Stimulated activated CD8-positive, alpha-beta memory T cell treated with anti-CD3 and anti-CD28 coated beads, Interleukin-2, amount 100 ng/mL, for 48 hours (primary cell): ENCODE results near the gene USP6NL.

Experiments used
- DNase-seq, 2 donors: peaks; one replicate each; pipeline ENCODE4 v3.0.0-alpha.2; 2020; ENCODE audit warnings: low read depth in 2 of 2

USP6NL gene

DNA sequence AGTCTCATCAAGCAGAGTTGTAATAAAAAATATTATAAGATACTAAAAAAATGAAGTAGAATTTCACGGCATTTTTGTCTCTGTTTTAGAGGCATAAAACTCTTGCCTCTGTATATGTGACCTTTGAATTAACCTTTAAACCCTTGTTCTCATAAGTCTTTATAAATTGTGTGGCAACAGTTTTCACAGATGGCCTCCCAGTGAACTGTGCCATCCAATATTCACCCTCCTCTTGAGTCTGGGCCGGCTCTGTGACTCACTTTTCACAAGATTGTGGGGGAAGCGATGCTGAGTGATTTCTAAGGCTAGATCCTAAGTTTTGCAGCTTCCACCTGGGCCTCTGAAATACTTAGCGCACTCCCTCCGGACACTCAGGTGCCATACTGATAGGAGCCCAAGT, 4.6 kb upstream of the USP6NL start:
- DNase-seq: no peak

GRCh38 chr10:11615396-11615795, 3.9 kb upstream of the USP6NL start:
- DNase-seq: no peak

GRCh38 chr10:11612021-11613001, 861 bp upstream of the USP6NL start:
- DNase-seq: no peak

DNA sequence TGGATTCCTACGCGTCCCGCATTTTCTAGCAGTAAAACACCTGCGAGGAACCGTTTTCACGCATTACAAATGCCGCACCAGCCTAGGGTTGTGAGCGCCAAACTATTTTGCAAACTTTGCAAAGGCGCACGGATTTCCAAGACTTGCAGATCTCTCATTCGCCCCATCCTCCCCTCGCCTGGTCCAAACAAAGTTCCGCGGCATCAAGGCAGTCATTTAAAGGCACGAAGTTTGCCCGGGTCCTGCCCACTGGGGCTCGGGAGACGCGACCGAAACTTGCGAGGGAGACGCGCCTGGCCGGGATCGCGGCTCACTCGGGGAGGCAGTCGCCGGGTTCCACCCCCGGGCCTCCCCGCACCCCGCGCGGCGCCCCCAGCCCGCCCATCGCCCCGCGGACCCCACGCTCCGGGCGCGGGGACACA, 613 bp downstream of the USP6NL start:
- no peak for DNase-seq

DNA sequence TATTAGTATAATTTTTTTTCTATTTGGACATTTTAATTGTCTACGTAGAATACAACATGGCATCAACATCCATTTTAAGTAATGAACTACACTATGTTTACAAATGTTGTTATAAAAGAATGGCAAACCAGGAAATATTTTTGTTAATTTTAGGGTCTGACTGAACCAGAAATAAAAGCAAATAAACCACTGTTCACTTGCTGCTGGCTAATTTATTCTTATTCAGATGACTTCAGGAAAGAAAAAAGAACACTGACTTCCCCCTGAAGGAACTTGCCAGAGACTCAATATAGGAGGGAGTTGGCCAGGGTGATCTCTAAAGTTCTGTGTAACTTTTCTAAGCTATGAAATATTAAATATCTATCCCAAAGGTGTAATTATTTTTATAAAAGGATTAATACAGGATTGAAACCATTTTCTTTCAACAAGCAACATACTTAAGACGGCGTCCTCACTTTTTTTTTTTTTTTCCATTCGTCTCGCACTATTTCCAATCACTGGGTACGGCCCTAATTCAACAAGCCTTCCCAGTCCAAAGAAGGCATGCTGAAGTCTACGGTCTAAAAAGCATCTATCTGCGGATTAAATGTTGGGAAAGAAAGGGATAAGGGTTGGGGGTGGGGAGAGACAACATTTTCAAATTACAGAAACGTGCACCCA, 1.2 kb downstream of the USP6NL start:
- DNase-seq: no peak

DNA sequence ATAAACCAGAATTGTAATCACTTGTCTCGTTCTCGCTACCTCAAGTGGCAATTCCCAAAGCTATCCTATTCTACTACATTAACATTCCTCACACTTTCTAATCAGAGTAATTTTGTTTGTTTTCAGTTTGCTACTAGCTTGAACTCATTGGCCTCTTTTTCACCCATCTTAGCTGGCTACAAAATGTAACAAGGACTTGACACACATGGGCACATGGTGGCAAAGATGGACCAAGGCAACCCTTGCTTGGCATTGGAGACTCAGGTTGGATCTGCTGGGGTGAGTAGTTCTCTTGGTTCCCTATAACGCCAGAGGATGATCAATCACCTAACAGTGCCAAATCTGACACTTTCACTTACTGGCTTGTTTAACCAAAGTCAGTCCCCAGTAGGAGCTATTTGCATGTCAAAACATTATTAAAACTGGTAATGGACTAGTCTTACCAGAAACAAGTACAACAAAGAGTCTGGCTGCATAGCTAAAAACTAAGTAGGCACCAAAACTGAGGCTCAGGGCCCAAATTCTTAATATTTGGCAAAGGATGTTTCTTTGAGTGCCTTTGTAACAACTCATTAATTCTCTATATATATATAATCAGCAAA, 1.9 kb downstream of the USP6NL start:
- DNase-seq: no peak

DNA sequence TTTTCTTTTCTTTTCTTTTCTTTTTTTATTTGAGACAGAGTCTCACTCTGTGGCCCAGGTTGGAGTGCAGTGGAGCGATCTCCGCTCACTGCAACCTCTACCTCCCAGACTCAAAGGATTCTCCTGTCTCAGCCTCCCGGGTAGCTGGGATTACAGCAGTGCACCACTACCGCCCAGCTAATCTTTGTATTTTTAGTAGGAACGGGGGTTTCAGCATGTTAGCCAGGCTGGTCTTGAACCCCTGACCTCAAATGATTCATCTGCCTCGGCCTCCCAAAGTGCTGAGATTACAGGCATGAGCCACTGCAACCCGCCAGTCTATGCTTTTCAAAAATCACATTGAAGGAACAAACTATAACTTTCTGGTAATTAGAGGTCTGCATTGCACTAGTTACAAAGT, 2.4 kb downstream of the USP6NL start:
- no peak for DNase-seq

DNA sequence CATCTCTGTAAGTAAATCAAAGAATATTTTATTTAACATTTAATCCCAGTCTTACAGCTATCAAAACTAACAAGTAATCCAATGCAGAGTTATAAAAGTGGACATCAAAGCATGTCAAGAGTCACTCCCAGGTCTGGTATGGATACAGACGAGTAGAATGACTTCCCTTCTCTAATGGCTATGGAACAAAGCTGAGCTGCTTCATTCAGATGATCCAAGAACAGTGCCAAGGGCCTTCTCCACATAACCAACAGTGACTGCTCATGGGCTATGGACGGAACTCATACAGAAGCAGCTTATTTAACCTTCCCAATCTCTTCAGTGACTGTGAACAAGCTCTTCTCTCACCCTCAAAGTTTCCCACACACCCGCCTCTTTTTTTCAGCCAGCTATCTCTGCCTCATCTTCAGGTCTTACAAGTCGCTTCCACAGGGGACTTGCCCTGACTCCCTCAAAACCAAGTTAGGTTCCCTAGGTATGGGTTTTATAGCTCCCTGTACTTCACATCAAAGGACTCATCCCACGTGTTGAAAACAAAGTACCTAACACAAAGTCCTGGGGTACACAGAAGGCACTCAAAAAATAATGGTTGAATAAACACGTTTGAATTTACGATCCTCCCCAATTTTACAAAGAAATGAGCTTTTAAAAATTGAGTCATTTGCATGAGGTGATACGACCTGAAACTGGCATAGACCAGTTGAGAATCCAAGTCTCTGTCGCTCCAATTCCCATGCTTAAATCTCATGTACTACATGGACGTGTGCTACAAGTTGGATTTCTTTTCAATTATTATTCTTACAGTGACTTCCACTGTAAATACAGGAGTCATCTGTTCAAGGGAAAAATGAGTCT, 3.1 kb downstream of the USP6NL start:
- no peak for DNase-seq

DNA sequence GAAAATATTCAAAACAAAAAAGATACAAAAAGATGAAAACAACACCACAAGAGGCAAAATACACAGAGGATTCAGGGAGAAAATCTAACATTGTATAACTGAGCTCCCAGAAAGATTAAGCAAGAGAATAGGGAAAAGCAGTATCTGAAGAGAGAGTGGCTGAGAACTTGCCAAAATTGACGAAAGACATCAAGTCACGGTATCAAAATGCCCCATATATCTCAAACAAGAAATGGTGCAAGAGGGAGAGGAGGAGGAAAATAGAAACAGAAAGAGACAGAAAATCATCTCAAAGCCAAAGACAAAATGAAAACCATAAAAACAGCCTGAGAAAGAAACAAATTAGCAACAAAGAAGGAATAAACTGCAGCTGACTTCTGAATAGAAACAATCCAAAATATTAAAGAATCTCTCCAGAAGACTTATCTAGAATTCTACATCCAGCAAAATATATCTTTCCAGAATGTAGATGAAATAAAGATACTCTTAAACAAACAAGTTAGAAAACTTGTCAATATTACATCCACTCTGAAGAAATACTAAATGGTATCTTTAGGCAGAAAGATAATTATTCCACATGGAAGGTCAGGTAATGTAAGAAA, 5.5 kb downstream of the USP6NL start:
- no peak for DNase-seq

DNA sequence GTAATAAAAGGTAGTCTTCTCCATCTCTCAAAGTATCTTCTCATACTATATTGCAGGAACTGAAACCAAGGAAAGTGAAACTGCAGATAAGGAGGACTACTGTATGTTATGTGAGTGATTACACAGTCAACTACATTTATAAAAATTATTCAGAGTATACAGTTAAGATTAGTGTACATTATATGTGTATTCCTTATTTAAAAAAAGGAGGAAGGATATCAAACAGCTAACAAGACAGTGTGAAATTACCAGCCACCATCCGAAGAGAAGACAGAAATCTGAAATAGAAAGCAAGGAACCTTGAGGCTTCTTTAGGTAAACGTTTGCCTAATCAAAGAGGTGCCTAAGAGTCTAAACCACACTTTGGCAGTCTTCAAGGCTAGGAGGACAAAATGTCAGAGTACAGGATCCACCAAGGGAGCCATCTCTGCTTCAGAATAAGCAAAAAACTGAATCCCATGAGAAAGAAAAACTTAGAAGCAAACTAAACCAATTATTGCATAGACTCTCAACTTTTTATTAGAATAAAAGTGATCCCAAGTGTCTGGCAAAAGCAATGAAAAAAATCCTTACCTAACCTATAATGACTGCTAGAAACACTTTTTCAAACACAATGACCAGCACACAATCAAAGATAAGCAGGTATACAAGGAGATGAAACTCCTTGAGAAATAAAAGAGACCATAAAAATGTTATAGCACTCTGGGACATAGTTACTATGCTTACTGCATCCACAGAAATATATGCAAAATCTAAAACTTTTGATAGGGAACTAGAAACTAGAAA, 6.4 kb downstream of the USP6NL start:
- DNase-seq: no peak

DNA sequence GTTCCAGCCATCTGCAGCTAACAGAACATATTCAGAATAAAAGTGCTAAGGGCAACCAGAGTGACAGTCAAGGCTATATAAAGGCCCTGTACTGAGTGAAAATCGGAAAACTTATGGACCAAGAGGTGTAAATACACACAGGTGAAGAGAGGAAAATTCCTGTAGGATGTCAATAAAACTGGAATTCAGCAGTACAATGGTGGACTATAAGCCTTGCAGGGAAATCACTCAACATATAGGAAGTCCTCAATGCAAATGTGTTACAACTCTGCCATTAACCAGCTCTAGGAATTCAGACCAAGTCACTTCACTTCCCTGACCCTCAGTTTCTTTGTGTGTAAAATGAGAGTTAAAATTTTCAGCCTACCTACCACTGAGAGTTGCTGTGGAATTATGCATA, 7.7 kb downstream of the USP6NL start:
- no peak for DNase-seq

DNA sequence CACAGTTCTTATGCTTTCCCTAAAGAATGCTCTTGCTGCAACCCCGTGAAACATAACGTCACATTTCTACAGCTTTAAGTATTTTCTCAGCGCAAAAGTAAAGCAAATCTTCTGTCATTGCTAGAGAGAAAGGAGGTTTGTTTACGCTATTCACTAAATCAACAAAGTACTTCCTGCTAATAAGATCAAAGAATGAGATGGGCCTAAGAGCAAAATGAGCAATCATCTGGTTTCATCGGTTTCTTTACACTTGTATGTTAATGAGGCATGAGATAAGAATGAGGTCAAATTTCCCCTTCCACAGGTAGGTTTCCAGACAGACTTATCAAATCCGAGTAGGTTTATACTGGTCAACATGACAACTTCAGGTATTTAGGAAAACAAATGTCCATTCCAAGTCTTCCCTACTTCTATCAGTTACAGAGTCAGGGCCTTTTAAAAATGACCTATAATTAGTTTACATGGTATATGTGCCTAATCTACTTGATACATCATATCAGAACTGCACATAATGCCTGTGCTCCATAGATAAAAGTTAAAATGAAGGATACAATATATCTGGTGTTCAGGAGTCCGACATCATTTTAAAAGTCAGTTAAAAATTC, 8.4 kb downstream of the USP6NL start:
- no peak for DNase-seq

- no peak for DNase-seq
Measured at GRCh38 chr10:11602358-11602757, 9.1 kb downstream of the USP6NL start.

DNA sequence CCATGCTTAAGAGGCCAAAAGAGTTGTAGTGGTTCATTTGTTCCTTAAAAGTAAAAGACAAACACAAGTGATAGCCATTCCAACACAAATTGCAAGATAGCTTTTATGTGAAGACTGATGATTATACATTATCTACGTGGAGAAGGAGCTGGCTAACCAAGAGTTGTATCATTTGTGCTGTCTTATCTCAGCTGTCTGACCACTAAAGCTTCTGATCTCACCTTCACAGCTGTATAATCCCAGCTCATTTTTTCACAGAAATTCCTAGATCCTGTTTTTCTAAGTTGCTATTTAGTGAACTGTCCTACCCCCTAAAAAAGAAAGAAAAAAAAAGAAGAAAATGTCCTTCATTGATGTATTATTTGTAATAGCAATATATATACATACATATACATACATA, 9.8 kb downstream of the USP6NL start:
- DNase-seq: no peak

- no peak for DNase-seq
Measured at GRCh38 chr10:11600280-11600679, 11.2 kb downstream of the USP6NL start.

GRCh38 chr10:11598712-11599397, 12.6 kb downstream of the USP6NL start:
- no peak for DNase-seq

- DNase-seq: no peak
Measured at GRCh38 chr10:11597470-11597869, 14.0 kb downstream of the USP6NL start.

- DNase-seq: no peak
Measured at GRCh38 chr10:11595395-11595692, 16.1 kb downstream of the USP6NL start.

DNA sequence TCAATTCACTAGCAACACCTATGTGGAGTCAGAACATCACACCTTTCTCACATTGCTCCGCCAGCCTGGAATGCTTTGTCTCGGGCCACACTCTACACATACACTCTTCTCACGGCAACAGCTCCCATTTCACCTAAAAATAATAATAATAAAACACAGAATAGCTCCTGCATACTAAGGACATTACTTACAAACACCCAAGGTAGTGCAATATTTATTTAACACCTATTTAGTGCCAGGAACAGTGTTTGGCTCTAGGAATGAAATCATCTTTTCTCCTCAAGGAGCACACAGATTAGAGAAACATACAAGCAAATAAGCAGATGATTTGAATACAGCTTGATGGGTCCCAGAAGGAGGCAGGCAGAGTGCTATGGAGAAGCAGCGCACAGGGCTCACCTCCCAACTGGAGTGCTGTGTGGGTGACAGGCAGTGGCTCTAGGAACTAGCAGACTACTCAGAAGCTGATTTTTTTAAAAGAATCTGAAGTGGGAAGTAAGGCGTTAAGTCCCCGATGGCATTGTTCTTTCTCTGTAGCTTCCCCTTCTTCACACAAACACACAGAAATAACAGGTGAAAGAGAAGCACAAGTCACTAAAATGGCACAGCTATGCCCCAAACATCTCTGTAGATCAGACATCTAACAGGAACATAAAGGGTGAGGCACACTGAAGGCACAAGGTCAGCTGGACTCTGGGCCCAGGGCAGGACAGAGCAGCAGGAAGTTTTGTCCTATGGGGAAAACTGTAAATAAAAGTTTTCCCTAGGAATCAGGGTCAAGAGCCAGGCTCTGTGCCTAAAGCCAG, 16.7 kb downstream of the USP6NL start:
- DNase-seq: no peak
